Suprapubic skin (tissue), 4 donors: ENCODE data around the gene MLST8.

Experiments used
- POLR2A ChIP-seq, 2 donors: fragments of 450-650 bp; IDR thresholded peaks; one replicate each; pipeline ENCODE4 v1.6.1; 2017; ENCODE audit warnings: antibody characterized with exemption in 2 of 2, mild to moderate bottlenecking in 2 of 2, moderate library complexity in 2 of 2
- POLR2AphosphoS5 ChIP-seq, 3 donors: sonication (generic); formaldehyde crosslinking; IDR thresholded peaks; one replicate each; pipeline ENCODE4 v1.6.1; 2017; ENCODE audit warnings: antibody characterized with exemption in 3 of 3
- TF ChIP-seq, protein P1 (sequence below), 2 donors: fragments of 200-600 bp in 1 of 2; fragments of 450-650 bp in 1 of 2; sonication (generic) in 1 of 2; IDR thresholded peaks; one replicate each; pipeline ENCODE4 v1.5.1; 2016 to 2019; ENCODE audit warnings: antibody characterized with exemption in 2 of 2, mild to moderate bottlenecking in 1 of 2, moderate library complexity in 1 of 2

DNA sequence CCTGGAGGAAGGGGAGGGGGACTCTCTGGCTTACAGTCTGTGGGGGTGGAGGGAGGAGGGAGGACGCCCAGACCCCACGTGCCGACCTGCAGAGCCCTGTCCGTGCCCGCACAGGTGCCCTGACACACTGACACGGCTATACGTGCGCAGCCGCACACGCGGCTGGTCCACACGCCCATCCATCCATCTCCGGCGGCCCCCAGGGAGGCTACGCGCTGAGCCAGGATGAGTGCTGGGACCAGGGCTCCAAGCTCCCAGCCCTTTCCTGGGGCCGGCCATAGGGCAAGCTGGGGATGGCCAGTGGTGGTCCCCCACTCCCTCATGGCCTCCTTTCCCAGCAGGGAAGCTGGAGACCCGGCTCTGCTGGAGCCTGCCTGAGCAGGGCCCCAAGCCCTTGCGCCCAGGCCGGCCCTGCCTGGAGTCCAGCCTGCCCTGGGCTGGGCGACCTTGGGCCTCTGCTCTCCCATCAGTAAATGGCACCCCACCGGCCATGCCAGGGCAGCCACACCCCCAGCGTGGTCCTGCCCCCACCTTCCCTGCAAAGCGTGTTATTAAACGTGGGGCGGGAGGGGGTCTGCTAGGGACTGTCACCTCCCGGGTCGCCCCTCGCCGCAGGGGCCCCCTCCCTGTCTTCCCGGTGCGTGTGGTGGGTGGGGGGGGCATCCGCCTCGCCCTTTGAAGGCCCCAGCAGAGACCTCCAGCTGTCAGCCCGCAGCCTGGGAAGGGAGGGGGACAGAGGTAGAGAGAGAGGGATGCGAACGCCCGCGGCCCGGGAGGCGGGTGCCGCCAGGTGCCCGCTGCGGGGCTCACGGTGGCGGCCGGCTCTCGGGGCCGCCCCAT is 9.7 kb upstream of the MLST8 start:
- TF ChIP-seq, protein P1, sequence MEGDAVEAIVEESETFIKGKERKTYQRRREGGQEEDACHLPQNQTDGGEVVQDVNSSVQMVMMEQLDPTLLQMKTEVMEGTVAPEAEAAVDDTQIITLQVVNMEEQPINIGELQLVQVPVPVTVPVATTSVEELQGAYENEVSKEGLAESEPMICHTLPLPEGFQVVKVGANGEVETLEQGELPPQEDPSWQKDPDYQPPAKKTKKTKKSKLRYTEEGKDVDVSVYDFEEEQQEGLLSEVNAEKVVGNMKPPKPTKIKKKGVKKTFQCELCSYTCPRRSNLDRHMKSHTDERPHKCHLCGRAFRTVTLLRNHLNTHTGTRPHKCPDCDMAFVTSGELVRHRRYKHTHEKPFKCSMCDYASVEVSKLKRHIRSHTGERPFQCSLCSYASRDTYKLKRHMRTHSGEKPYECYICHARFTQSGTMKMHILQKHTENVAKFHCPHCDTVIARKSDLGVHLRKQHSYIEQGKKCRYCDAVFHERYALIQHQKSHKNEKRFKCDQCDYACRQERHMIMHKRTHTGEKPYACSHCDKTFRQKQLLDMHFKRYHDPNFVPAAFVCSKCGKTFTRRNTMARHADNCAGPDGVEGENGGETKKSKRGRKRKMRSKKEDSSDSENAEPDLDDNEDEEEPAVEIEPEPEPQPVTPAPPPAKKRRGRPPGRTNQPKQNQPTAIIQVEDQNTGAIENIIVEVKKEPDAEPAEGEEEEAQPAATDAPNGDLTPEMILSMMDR (IDR thresholded peaks at IDR 0.05) = no peak
- TF ChIP-seq POLR2AphosphoS5 (IDR thresholded peaks at IDR 0.05) (no peak), POLR2A (IDR thresholded peaks at IDR 0.05) (no peak)
